HG03571 (cell line): ENCODE data around the gene KCP.
A peak's percentile ranks its signal among the peaks of the same experiment; 100 is the strongest.
"Not testable (repeated sequence)": the region's sequence is repeated elsewhere in the genome, so short reads cannot be mapped to it uniquely, and the experiment has no call there.

Experiments
- ATAC-seq: cut with Tn5 transposase; IDR thresholded peaks from one replicate; pipeline ENCODE4 v1.9.1; 2021; ENCODE audit not compliant: unreplicated experiment

The KCP gene

GRCh38 chr7:128910569-128910945 lies at the start of gene KCP:
KCP (minus strand) TSS chr7:128910709; CDS start chr7:128910676, 33 bp downstream.
- no peak for ATAC-seq

DNA sequence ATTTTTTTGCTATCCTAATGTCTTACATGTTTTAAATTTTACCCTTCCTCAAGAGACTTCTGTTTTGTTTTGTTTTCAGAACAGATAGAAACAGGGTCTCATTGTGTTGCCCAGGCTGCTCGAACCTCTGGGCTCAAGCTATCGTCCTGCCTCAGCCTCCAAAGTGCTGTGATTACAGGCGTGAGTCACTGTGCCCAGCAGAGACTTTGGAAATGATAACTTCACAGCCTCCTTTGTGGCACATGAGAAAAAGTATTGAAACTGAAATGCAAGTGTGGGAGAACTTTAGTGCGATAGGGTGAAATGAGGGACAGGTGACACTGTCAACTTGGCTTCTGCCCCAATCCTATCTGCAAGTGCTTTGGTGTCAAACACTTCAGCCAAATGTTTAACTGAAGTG lies 48.8 kb upstream of the KCP start:
- no peak for ATAC-seq

- no peak for ATAC-seq
Measured at GRCh38 chr7:128955981-128956380, 45.5 kb upstream of the KCP start.

DNA sequence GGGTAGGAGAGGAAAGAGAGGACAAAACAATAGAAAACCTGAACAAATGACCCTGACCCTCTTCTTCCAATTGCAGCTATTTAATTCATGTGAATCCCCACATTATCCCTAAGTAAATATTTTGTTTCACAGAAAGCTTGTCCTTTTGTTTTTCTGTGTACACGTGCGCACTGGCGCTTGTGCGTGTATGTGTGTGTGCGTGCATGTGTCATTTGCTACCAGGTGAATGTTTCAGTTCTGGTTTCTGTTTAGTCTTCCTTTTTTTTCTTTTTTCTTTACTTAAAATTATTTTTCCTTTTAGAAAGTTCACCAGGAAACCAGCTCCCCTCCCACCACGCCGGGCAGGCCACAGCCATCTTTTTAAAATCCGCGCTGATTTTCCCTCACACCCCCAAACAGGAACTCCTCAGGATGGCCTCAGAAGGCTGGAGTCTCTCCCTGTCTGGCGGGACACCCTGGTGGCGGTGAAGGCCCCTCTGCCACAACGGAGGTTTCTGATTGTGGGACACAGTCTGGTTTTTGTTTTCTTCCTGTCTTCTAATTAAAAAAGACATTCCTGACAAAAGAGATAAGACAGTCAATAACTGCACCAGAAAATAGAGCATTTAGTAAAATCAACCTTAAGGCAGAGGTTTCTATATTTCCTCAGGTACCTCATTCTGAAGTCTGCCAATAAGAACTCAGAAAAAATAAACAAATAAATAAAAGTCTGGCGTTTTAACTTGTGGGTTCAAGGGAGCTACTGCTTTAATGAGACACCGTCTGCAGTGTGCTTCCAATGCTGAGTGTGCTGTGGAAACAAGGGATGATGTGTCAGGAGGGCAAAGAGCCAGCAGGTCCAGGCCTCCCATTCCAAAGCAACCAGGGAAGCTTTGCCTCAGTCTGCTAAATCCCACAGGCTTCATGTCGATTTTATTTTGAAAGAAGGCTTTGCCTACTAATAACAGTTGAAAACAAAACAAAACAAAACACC lies 44.6 kb upstream of the KCP start:
- ATAC-seq = no peak

DNA sequence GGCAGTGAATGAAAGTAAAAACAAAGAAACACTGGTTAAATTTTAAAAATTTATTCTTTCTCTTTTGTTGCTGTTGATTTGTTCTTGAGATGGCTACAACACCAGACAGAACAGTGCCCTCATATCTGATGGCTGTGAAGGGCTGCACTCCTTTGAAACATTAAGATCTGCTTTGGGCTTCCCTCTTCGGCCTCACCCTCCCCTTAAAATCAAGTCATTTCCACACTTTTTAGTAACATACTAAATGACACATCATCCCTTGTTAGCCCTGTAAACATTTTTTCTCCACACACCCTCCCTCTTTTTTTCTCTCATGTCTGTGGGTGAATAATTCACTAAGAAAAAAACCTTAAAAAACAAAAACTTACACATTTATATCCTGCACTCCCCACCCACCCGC lies 43.6 kb upstream of the KCP start:
- ATAC-seq = no peak

GRCh38 chr7:128951296-128951695 lies 40.8 kb upstream of the KCP start:
- ATAC-seq = no peak

- no peak for ATAC-seq
Measured at GRCh38 chr7:128948976-128949760, 38.7 kb upstream of the KCP start.

DNA sequence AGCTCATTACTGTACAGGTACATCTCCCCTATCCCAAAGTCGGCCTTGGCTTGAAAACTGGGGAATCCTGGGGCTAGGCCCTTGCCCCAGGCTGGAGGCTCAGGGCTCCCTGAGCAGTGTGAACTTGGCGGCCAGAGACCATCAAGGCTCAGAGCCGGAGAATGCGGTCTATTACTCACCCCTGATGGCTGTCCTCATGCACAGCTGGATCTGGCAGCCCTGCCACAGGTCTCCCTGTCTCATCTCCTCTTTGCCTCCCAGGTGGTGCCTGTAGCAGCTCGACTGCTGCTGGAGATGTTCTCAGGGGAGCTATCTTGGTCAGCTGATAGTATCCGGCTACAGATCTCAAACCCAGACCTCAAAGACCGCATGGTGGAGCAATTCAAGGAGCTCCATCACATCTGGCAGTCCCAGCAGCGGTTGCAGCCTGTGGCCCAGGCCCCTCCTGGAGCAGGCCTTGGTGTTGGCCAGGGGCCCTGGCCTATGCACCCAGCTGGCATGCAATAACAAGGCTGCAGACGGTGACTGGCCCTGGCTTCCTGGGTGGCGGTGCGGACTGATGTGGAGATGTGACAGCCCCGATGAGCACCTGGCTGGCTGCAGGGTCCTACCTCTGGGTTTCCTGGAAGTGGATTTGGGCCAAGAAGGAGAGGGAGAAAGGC lies 37.9 kb upstream of the KCP start:
- ATAC-seq = no peak

- ATAC-seq = no peak
Measured at GRCh38 chr7:128947854-128948253, 37.3 kb upstream of the KCP start.

- no peak for ATAC-seq
Measured at GRCh38 chr7:128946936-128947830, 36.7 kb upstream of the KCP start.

GRCh38 chr7:128945668-128946366 lies 35.3 kb upstream of the KCP start:
- no peak for ATAC-seq

DNA sequence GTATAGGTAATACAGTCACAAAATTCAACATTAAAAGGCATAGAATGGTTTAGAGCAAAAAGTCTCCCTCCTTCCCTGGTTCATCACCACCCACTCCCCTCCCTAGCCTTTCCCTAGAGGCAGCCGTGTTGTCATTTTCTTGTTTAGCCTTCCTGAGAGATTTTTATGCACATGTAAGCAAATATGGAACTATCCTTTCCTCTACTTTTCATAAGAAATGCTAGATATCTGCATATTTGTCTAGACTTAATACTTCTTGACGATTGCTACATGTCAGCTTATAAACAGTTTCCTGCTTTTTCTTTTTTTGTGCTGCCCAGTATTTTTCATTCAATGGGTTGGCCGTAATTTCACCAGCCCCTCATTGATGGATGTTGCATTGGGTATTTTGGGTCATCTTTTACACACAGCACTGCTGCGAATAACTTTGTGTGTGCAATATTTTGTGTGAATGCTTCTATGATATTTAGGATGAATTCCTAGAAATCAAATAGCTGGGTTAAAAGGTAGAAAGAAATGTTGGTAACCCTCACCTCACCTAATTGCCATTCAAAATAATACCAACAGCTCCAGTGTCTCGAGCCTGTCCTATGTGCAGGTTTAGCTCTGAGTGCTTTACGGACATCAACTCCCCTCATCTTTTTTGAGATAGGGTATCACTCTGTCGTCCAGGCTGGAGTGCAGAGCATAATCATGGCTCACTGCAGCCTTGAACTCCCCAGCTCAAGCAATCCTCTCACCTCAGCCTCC lies 34.2 kb upstream of the KCP start:
- no peak for ATAC-seq

- not testable (repeated sequence) for ATAC-seq
Measured at GRCh38 chr7:128943251-128943650, 32.7 kb upstream of the KCP start.

GRCh38 chr7:128941946-128942526 lies 31.5 kb upstream of the KCP start:
- ATAC-seq = no peak

DNA sequence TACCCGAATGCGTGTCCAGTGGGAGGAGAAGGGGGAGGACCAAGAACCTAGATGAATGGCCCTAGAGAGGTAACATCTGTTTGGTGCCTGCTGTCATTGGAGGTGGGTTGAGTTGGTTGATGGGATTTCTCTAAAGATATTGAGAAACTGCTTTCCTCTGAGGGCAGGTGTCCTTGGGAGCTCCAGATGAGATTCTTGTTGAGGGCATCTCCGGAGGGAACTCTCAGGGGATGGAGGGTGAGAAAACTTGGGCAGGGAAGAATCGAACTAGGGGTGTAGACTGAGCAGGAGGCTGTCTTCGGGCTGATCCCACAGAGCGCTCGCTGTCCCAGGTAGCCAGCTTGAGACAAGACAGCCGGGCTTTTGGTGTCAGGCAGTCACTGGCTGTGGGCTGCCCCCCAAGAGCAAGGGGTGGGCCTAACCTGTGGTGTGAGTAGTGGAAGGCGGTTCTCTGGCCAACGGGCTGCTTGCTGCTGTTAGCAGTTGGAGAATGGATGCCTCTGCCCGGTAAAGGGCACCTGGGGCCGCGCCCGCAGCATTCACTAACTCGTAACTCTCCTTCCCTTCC lies 30.9 kb upstream of the KCP start:
- no peak for ATAC-seq

DNA sequence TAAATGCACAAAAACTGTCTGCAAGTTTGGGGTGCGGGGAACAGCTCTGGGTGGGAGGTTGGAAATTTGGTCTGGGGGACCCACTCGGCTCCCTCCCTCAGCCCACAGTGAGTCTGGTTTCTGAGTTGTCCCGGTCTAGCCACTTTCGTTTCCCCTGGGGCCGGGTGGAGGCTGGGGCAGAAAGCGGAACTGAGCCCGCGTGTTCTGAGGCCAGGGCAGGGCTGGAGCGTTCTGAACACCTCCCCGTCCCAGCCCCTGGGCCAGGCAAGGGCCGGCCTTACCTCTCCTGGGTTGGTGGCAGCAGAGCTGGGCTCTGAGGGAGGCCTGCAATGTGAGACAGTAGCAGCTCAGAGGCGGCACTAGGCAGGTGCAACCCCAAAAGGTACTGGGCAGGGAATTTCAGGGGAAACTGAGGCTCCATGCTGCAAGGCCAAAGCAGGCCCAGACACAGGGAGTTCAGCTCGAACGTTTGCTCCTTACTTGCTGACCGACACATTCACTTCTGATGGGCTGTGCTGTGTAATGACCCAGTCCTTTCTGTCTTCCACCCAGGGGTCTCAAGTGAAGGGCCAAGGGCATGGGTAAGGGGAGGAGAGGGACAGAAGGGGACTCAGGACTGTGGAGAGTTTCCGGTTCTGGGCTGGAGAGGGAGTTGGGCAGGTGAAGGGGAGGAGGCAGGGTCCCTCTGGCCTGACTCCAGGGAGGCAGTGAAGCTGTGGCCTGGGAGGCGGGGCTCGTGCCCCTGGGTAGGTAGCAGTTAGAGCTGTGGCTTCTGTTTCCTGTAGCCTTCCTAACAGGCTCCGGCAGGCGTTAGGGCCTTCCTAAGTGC lies 30.2 kb upstream of the KCP start:
- peak; percentile 47 for ATAC-seq

GRCh38 chr7:128939861-128940410 lies 29.4 kb upstream of the KCP start:
- ATAC-seq = peak; percentile 15
